Astrocyte (in vitro differentiated cells and primary cell): ENCODE results near the gene CDKN1A. TPM values are rescaled to one million over a fixed set of nuclear protein-coding genes. Genes with fewer than 3 reads are reported as not detected.

Experiments used
- DNase-seq: peaks from one replicate; pipeline ENCODE4 v3.0.0-alpha.2; 2010; ENCODE audit warnings: low read depth
- FAIRE-seq: peaks from 2 replicates; lab custom pipeline; 2011; peaks lifted over from hg19 to GRCh38; lab: Jason Lieb, UNC
- H2AFZ ChIP-seq: 2 replicates; pipeline ENCODE4 v1.6.0; 2012; ENCODE audit warnings: low read depth, low read length, inconsistent platforms
- H3K27ac ChIP-seq: 2 replicates; pipeline ENCODE4 v1.5.1; 2011; ENCODE audit warnings: low read depth, low read length, inconsistent platforms
- H3K27me3 ChIP-seq: 2 replicates; pipeline ENCODE4 v1.6.0; 2011; ENCODE audit warnings: low read length, inconsistent platforms; ENCODE audit not compliant: insufficient read depth
- H3K36me3 ChIP-seq: 2 replicates; pipeline ENCODE4 v1.5.1; 2011; ENCODE audit warnings: low read length, inconsistent platforms; ENCODE audit not compliant: insufficient read depth
- H3K4me1 ChIP-seq: 2 replicates; pipeline ENCODE4 v1.5.1; 2011; ENCODE audit warnings: low read length, inconsistent platforms; ENCODE audit not compliant: insufficient read depth
- H3K4me2 ChIP-seq: 2 replicates; pipeline ENCODE4 v1.6.0; 2012; ENCODE audit warnings: low read length, inconsistent platforms
- H3K4me3 ChIP-seq: 2 replicates; pipeline ENCODE4 v1.5.1; 2011; ENCODE audit warnings: low read depth, mild to moderate bottlenecking, low read length, inconsistent platforms; ENCODE audit not compliant: insufficient read depth
- H3K79me2 ChIP-seq: 2 replicates; pipeline ENCODE4 v1.6.0; 2012; ENCODE audit warnings: mild to moderate bottlenecking, low read length, inconsistent platforms; ENCODE audit not compliant: insufficient read depth
- H3K9ac ChIP-seq: 2 replicates; pipeline ENCODE4 v1.6.0; 2012; ENCODE audit warnings: mild to moderate bottlenecking, low read length, inconsistent platforms
- H3K9me3 ChIP-seq: 2 replicates; pipeline ENCODE4 v1.5.1; 2012; ENCODE audit warnings: low read depth, mild to moderate bottlenecking, low read length, inconsistent platforms; ENCODE audit not compliant: insufficient read depth
- H4K20me1 ChIP-seq: 2 replicates; pipeline ENCODE4 v1.6.0; 2012; ENCODE audit warnings: low read length, inconsistent platforms; ENCODE audit not compliant: insufficient read depth
- H3K27ac Mint-ChIP-seq: one replicate; pipeline ENCODE4 v1.8.0; 2021; ENCODE audit warnings: mild to moderate bottlenecking, mixed read lengths; ENCODE audit not compliant: unreplicated experiment
- H3K27me3 Mint-ChIP-seq: one replicate; pipeline ENCODE4 v1.8.0; 2021; ENCODE audit warnings: low read depth, mixed read lengths; ENCODE audit not compliant: unreplicated experiment
- H3K36me3 Mint-ChIP-seq: one replicate; pipeline ENCODE4 v1.8.0; 2021; ENCODE audit warnings: low read depth, mixed read lengths; ENCODE audit not compliant: unreplicated experiment
- H3K4me1 Mint-ChIP-seq: one replicate; pipeline ENCODE4 v1.8.0; 2021; ENCODE audit warnings: low read depth, mixed read lengths; ENCODE audit not compliant: unreplicated experiment
- H3K4me3 Mint-ChIP-seq: one replicate; pipeline ENCODE4 v1.8.0; 2021; ENCODE audit warnings: mild to moderate bottlenecking, moderate library complexity, mixed read lengths; ENCODE audit not compliant: unreplicated experiment
- H3K9me3 Mint-ChIP-seq: one replicate; pipeline ENCODE4 v1.8.0; 2021; ENCODE audit warnings: mild to moderate bottlenecking, mixed read lengths; ENCODE audit not compliant: unreplicated experiment
- CTCF ChIP-seq: IDR thresholded peaks from 2 replicates; pipeline ENCODE4 v1.5.1; 2011; ENCODE audit warnings: low read depth, mild to moderate bottlenecking, inconsistent platforms, low read length, moderate library complexity; ENCODE audit not compliant: insufficient read depth
- EZH2 ChIP-seq: IDR thresholded peaks from 2 replicates; pipeline ENCODE4 v1.6.1; 2012; ENCODE audit warnings: mild to moderate bottlenecking, low read length, inconsistent platforms; ENCODE audit not compliant: insufficient read depth
- total RNA-seq: library from RNA; stranded (reverse); gene quantifications from 2 replicates; pipeline ENCODE4 v1.2.1, GENCODE V29; 2021

CDKN1A gene
- total RNA-seq, 1 donor from 2014 or later = 1,014 TPM

- Histone ChIP-seq H4K20me1 (peaks cover 91% of the 10 kb centered on the region), H3K36me3 (peaks cover 38% of the 10 kb centered on the region), H3K4me2 (peak overlapping the region; percentile 96), H2AFZ (no peak overlapping the region), H3K4me1 (peaks cover 14% of the 10 kb centered on the region), H3K79me2 (peaks cover 70% of the 10 kb centered on the region), H3K9me3 (no peaks in the 10 kb centered on the region), H3K27me3 (no peaks in the 10 kb centered on the region), H3K27ac (no peak overlapping the region), H3K9ac (peak overlapping the region; percentile 48), H3K4me3 (no peak overlapping the region)
- Mint-ChIP-seq H3K36me3 (peaks cover 27% of the 10 kb centered on the region), H3K4me1 (peaks cover 21% of the 10 kb centered on the region), H3K27ac (peak overlapping the region; percentile 2), H3K9me3 (peaks cover 4% of the 10 kb centered on the region), H3K4me3 (peak overlapping the region; percentile 96), H3K27me3 (no peaks in the 10 kb centered on the region)
- FAIRE-seq = no peak
- DNase-seq = no peak
- TF ChIP-seq EZH2 (no peak), CTCF (no peak)
Measured at GRCh38 chr6:36683145-36683655, 4.7 kb downstream of the CDKN1A start.

- H3K36me3 Mint-ChIP-seq = peaks cover 24% of the 10 kb centered on the region
- FAIRE-seq (no peak), DNase-seq (no peak)
- peak overlapping the region; percentile 96 for H3K4me3 Mint-ChIP-seq
- Histone ChIP-seq H3K79me2 (peaks cover 67% of the 10 kb centered on the region), H3K4me1 (peaks cover 12% of the 10 kb centered on the region), H3K27me3 (no peaks in the 10 kb centered on the region), H4K20me1 (peaks cover 94% of the 10 kb centered on the region), H3K4me2 (peak overlapping the region; percentile 96), H3K4me3 (no peak overlapping the region), H3K9me3 (no peaks in the 10 kb centered on the region), H3K36me3 (peaks cover 38% of the 10 kb centered on the region), H3K9ac (no peak overlapping the region), H3K27ac (no peak overlapping the region), H2AFZ (no peak overlapping the region)
- TF ChIP-seq EZH2 (no peak), CTCF (no peak)
- H3K27ac Mint-ChIP-seq = peak overlapping the region; percentile 62
- H3K9me3 Mint-ChIP-seq = no peaks in the 10 kb centered on the region
- peaks cover 21% of the 10 kb centered on the region for H3K4me1 Mint-ChIP-seq
- no peaks in the 10 kb centered on the region for H3K27me3 Mint-ChIP-seq
Measured at GRCh38 chr6:36683656-36684446, 5.3 kb downstream of the CDKN1A start.

GRCh38 chr6:36684447-36684812 is 5.9 kb downstream of the CDKN1A start:
- Mint-ChIP-seq H3K9me3 (no peaks in the 10 kb centered on the region), H3K27ac (peak overlapping the region; percentile 62), H3K4me3 (peak overlapping the region; percentile 74), H3K36me3 (peaks cover 24% of the 10 kb centered on the region), H3K27me3 (no peaks in the 10 kb centered on the region), H3K4me1 (peaks cover 21% of the 10 kb centered on the region)
- TF ChIP-seq CTCF = no peak
- TF ChIP-seq EZH2 = no peak
- no peaks in the 10 kb centered on the region for H3K27me3 ChIP-seq
- H3K4me3 ChIP-seq = no peak overlapping the region
- DNase-seq = no peak
- H3K4me2 ChIP-seq = no peak overlapping the region
- H3K9me3 ChIP-seq = no peaks in the 10 kb centered on the region
- H4K20me1 ChIP-seq = peaks cover 92% of the 10 kb centered on the region
- peaks cover 38% of the 10 kb centered on the region for H3K36me3 ChIP-seq
- H3K4me1 ChIP-seq = peaks cover 12% of the 10 kb centered on the region
- no peak for FAIRE-seq
- no peak overlapping the region for H3K27ac ChIP-seq
- H3K79me2 ChIP-seq = peaks cover 61% of the 10 kb centered on the region
- no peak overlapping the region for H3K9ac ChIP-seq
- H2AFZ ChIP-seq = no peak overlapping the region
